ENCODE data around the gene WDR83.
A peak's percentile ranks its signal among the peaks of the same experiment; 100 is the strongest.

WDR83 gene

GRCh38 chr19:12715929-12716328, 49.3 kb downstream of the WDR83 start:
- H3K4me3 ChIP-seq (ENCODE audit: low read length) = no peak overlapping the region
- TF ChIP-seq CTCF (conservative IDR thresholded peaks at IDR 0.05; ENCODE audit: low read depth, low read length) = no peak
- DNase-seq (ENCODE audit: low read depth) = no peak

GRCh38 chr19:12720296-12720695, 53.7 kb downstream of the WDR83 start:
- H3K4me3 ChIP-seq (ENCODE audit: low read length) = peak overlapping the region; percentile 88
- no peak for TF ChIP-seq CTCF (conservative IDR thresholded peaks at IDR 0.05; ENCODE audit: low read depth, low read length)
- DNase-seq (ENCODE audit: low read depth) = no peak

DNA sequence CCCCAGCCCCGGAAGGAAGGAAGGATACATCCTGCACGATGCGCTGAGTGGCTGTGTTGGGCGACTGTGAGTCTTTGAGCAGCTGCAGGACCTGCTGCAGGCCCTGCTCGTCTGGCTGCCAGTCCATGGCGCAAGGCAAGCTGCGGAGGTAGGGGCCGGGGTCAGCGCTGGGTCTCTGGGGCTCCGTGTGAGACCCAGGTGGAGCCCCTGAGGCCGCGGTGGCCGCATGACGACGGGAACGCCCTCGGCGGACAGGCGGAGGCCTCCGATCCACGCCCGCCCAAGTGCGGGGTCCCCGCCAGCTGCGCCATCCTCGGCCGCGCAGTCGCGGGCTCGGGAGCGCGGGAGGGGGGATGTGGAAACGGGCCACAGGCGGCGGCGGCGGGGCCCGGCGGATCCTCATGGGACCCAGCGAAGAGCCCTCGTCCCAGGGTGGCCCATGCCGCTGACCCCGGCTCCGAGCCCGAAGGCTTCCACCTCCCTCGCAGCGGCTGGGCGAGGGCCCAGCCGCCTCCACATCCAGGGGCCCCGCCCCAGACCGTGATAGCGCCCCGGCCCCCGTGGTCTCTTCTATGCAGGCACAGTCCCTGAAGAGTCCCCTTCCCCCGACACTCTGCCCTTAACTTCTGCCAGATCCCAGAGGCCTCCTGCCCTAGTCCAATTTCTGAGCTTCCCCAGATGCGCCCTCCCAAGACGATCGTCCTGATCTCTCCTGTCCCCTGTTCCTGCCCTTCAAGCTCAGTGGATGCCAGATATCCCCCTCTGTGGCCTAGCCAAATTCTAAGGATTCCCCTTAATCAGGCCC, 54.4 kb downstream of the WDR83 start:
- no peak for TF ChIP-seq CTCF (conservative IDR thresholded peaks at IDR 0.05; ENCODE audit: low read depth, low read length)
- DNase-seq (ENCODE audit: low read depth) = no peak
- H3K4me3 ChIP-seq (ENCODE audit: low read length) = peak overlapping the region; percentile 88

DNA sequence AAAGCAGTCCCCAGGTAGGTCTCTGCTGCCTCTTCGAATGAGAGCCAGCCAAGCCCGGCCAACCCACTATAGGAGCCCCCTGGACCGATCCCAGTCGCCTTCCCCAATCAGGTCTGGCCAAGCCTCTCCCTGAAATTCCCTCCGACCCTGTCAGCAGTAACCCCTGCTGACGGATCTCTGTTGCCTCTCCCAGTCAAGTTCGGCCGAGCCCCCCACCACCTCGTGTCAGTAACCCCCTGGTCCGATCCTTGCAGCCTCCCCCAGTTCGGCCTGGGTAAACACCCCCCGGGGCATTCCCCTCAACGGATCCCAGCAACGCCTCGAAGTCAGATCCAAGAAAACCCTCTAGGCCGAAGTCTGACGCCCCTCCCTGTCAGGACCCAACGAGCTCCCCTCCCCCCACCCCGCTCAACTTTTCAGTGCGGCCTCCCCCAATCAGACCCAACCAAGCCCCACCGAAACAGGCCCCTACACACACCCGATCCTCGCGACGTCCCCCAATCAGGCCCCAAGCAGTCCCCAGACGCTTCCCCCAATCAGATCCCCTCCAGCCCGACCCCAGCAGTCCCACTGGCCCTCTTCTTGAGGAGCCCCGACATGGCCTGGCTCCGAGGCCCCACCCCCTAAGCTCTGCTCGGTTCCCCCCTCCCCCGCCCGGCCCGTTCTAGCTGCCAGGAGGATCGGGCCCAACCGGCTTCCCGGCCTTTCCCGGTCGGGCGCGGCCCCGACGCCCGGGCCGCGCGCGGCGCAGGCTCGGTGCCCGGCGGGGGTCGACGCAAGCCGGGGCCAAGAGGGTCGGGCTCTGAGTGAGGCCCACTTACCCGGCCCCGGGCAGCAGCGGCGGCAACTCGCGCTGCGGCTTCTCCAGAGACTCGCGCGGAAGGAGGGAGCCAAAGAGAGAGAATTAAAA, 55.3 kb downstream of the WDR83 start:
- TF ChIP-seq CTCF (conservative IDR thresholded peaks at IDR 0.05; ENCODE audit: low read depth, low read length) = no peak
- peak; percentile 45 for DNase-seq (ENCODE audit: low read depth)
- peak overlapping the region; percentile 88 for H3K4me3 ChIP-seq (ENCODE audit: low read length)

GRCh38 chr19:12722566-12723380, 56.2 kb downstream of the WDR83 start:
- TF ChIP-seq CTCF (conservative IDR thresholded peaks at IDR 0.05; ENCODE audit: low read depth, low read length) = no peak
- H3K4me3 ChIP-seq (ENCODE audit: low read length) = peak overlapping the region; percentile 88
- peak; percentile 99 for DNase-seq (ENCODE audit: low read depth)

DNA sequence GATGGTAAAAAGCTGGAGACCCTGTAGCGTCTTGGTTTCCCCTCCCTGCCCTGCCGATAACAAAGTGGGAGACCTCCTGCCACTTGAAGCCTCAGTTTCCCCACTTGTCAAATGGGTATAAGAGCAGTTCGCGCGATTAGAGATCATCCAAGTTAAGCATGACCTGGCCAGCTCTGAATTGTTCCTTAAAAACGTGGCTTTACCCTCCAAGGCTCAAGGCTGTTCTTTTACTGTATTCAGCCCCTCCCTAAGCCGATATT, 56.7 kb downstream of the WDR83 start:
- no peak for TF ChIP-seq CTCF (conservative IDR thresholded peaks at IDR 0.05; ENCODE audit: low read depth, low read length)
- H3K4me3 ChIP-seq (ENCODE audit: low read length) = peak overlapping the region; percentile 88
- DNase-seq (ENCODE audit: low read depth) = no peak
